ENCODE data around the gene PPAN. TPM values are rescaled to one million over a fixed set of nuclear protein-coding genes. Genes with fewer than 3 reads are reported as not detected.

Gene PPAN
- total RNA-seq, 2 experiments from 2014 or later: 165 to 171 TPM

GRCh38 chr19:10091895-10092641 lies 14.1 kb upstream of the PPAN start:
- H3K4me3 Mint-ChIP-seq: no peak overlapping the region
- ChIA-PET POLR2A (interaction anchor here (27.0 kb wide), 1 partner anchor 22 kb away, joined by 521 read pairs; the partner anchor contains the start of genes EIF3G, P2RY11 and PPAN), CTCF (no interaction called here)
- TF ChIP-seq CTCF (IDR thresholded peaks at IDR 0.05): no peak
- intact Hi-C loops (cut with micrococcal nuclease): no loop called here
- H3K4me1 Mint-ChIP-seq (ENCODE audit: low read depth): peaks cover 9% of the 10 kb centered on the region
- peaks cover 51% of the 10 kb centered on the region for H3K36me3 Mint-ChIP-seq (ENCODE audit: low read depth)
- DNase-seq: no peak
- no peak for ATAC-seq
- no peaks in the 10 kb centered on the region for H3K27me3 Mint-ChIP-seq
- H3K27ac Mint-ChIP-seq: peak overlapping the region; percentile 13
- no peaks in the 10 kb centered on the region for H3K9me3 Mint-ChIP-seq

GRCh38 chr19:10092648-10093294 lies 13.4 kb upstream of the PPAN start:
- POLR2A ChIA-PET: interaction anchor here (27.0 kb wide), 1 partner anchor 22 kb away, joined by 521 read pairs; the partner anchor contains the start of genes EIF3G, P2RY11 and PPAN
- Mint-ChIP-seq H3K27me3 (no peaks in the 10 kb centered on the region), H3K9me3 (no peaks in the 10 kb centered on the region), H3K36me3 (ENCODE audit: low read depth) (peaks cover 47% of the 10 kb centered on the region), H3K4me1 (ENCODE audit: low read depth) (peaks cover 2% of the 10 kb centered on the region), H3K27ac (no peak overlapping the region), H3K4me3 (no peak overlapping the region)
- intact Hi-C loops (cut with micrococcal nuclease): no loop called here
- TF ChIP-seq CTCF (IDR thresholded peaks at IDR 0.05): no peak
- no peak for ATAC-seq
- CTCF ChIA-PET: no interaction called here
- no peak for DNase-seq

- ATAC-seq (no peak), DNase-seq (no peak)
- no peak overlapping the region for H3K27ac Mint-ChIP-seq
- peaks cover 47% of the 10 kb centered on the region for H3K36me3 Mint-ChIP-seq (ENCODE audit: low read depth)
- H3K4me1 Mint-ChIP-seq (ENCODE audit: low read depth): peaks cover 6% of the 10 kb centered on the region
- H3K27me3 Mint-ChIP-seq: no peaks in the 10 kb centered on the region
- CTCF ChIA-PET: no interaction called here
- H3K4me3 Mint-ChIP-seq: no peak overlapping the region
- TF ChIP-seq CTCF (IDR thresholded peaks at IDR 0.05): no peak
- intact Hi-C loops (cut with micrococcal nuclease): no loop called here
- H3K9me3 Mint-ChIP-seq: no peaks in the 10 kb centered on the region
- POLR2A ChIA-PET: interaction anchor here (27.0 kb wide), 1 partner anchor 21 kb away, joined by 521 read pairs; the partner anchor contains the start of genes EIF3G, P2RY11 and PPAN
These were observed 12.6 kb upstream of the PPAN start for GRCh38 chr19:10093295-10094186.

- Mint-ChIP-seq H3K27me3 (no peaks in the 10 kb centered on the region), H3K4me3 (no peak overlapping the region), H3K36me3 (ENCODE audit: low read depth) (peaks cover 45% of the 10 kb centered on the region), H3K9me3 (no peaks in the 10 kb centered on the region), H3K4me1 (ENCODE audit: low read depth) (peaks cover 19% of the 10 kb centered on the region), H3K27ac (no peak overlapping the region)
- intact Hi-C loops (cut with micrococcal nuclease): no loop called here
- CTCF ChIA-PET: interaction anchor here (1.2 to 10.2 kb wide), 5 partner anchors 12 to 115 kb away, joined by 3 to 128 read pairs (median 12); partner anchors contain the start of genes EIF3G, P2RY11 and PPAN
- DNase-seq (no peak), ATAC-seq (no peak)
- POLR2A ChIA-PET: interaction anchor here (1.1 to 27.0 kb wide), 4 partner anchors 19 to 170 kb away, joined by 3 to 521 read pairs (median 4); partner anchors contain the start of genes DNMT1, EIF3G, P2RY11 and PPAN
- no peak for TF ChIP-seq CTCF (IDR thresholded peaks at IDR 0.05)
These were observed 10.6 kb upstream of the PPAN start for GRCh38 chr19:10095622-10095947.
